NCI-H748 (cell line): Measurements from ENCODE around the gene HSPG2.
A peak's percentile ranks its signal among the peaks of the same experiment; 100 is the strongest.
"Not testable (repeated sequence)": the region's sequence is repeated elsewhere in the genome, so short reads cannot be mapped to it uniquely, and the experiment has no call there.

ENCODE experiments used
- DNase-seq: peaks from one replicate; lab custom pipeline; 2025; ENCODE audit not compliant: unreplicated experiment; lab: John Stamatoyannopoulos, UW

Gene HSPG2

GRCh38 chr1:21937034-21937371, at the start of gene HSPG2:
HSPG2 (minus strand) TSS chr1:21937310; CDS start chr1:21937217, 93 bp downstream.
- peak; percentile 39 for DNase-seq

GRCh38 chr1:21986386-21986785, 49.3 kb upstream of the HSPG2 start:
- not testable (repeated sequence) for DNase-seq

DNA sequence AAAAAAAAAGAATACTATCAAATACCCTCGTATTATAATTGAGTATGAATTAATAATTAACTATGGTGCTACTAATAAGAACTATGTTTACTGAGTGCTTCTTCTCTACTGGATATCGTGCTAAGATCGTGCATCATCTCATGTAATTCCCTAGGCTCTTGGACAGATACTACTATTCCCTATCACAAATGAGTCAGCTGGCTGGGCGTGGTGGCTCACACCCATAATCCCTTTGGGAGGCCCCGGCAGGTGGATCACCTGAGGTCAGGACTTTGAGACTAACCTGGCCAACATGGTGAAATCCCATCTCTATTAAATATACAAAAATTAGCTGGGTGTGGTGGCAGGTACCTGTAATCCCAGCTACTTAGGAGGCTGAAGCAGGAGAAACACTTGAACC, 48.8 kb upstream of the HSPG2 start:
- DNase-seq = not testable (repeated sequence)

GRCh38 chr1:21983539-21983938, 46.4 kb upstream of the HSPG2 start:
- DNase-seq = not testable (repeated sequence)

- DNase-seq = not testable (repeated sequence)
These were observed 45.0 kb upstream of the HSPG2 start for GRCh38 chr1:21982122-21982521.

- not testable (repeated sequence) for DNase-seq
These were observed 44.1 kb upstream of the HSPG2 start for GRCh38 chr1:21981253-21981652.

DNA sequence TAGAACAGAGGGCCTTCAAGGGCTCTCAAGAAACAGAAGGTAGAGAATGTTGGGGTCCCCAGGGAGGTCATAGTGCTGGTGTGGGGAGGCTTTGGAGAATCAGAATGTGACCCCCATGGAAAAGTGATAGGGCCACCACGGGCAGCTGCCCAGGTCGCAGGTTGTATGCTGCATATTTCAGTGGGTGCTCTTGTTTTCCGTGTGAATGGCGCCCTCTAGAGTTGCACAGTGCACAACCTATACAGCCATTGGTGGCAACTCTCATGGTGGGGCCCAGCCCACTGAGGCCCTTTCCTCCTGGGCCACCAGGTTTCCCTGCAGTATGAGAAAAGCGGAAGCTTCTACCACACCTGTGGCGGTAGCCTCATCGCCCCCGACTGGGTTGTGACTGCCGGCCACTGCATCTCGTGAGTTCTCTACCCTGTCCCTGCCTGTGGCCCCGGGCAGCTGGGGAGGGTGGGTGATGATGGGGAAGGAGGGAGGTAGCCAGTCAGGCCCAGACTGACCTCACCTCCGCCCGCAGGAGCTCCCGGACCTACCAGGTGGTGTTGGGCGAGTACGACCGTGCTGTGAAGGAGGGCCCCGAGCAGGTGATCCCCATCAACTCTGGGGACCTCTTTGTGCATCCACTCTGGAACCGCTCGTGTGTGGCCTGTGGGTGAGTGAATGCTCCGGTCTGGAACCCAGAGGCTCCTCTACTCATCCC, 43.6 kb upstream of the HSPG2 start:
- not testable (repeated sequence) for DNase-seq

DNA sequence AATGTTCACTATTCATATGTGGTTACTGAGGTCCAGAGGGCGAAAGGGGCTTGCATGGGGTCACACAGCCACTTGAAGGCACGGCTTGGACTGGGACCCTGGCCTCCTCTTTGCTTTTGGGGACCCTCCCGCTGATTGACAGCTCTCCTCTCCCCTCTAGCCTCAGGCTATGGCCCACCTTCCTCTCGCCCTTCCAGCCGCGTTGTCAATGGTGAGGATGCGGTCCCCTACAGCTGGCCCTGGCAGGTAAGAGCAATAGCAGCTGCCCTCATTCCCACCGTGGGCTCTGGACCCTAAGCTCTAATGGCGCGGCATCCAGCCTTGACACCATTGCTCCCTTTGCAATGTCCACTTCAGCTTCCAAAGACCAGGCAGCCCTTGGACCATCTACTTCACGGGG, 41.1 kb upstream of the HSPG2 start:
- not testable (repeated sequence) for DNase-seq

- not testable (repeated sequence) for DNase-seq
These were observed 39.7 kb upstream of the HSPG2 start, which contains the start of gene CELA3B for GRCh38 chr1:21976703-21977239. CELA3B (plus strand) TSS chr1:21977022; CDS start chr1:21977040, 18 bp downstream.

DNA sequence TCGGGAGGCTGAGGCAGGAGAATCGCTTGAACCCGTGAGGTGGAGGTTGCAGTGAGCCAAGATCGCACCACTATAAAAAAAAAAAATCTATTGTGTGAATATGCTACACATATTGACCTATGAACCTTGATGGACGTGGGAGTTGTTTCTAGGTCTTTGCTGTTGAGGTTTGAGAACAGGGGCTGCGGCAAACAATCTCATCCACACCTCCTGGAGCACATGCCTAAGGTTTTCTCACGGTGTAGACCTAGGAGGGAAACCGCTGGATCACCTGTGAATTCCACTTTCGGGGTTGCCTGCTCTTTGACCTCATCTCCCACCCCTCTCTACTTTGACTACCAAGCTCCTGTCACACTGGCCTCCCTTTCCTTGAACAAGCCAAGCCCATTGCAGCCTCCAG, 38.2 kb upstream of the HSPG2 start:
- DNase-seq = not testable (repeated sequence)

DNA sequence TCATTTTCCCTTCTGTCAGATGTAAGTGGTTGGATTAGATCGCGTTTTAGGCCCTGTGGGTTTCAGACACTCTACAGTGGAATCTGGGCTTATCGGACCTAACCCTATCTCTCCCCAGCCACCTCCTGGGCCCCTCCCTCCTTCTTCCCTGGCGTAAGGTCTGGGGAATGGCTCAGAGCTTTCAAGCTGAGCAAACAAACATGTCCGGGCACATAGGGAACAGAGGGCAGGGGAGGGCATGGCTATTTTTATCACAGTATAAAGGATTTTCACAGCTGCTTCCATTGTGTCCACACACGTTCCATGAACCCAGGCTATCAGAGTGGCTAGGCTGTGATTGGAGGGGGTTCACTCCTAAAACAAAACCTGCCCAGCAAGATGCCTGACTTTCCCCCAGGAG, 37.6 kb upstream of the HSPG2 start:
- DNase-seq = peak; percentile 69

DNA sequence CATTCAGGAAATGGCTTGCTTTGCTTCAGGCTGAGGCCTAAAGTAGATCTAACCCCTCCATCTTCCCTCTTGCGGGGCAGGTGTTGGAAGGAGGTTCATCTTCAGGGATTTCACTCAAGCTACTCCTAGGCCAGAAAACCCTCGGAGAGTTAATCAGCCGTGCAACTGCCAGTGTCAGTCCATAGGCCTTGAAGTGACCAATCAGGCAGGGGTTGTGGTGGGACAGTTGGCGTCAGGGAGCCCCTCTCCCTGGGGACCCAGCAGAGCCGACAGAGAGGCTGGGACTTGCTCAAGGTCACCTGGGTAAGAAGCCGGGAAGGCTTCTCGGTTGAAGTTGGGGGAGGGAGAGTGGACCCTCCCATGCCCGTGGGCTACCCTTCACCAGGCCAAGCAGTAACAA, 36.8 kb upstream of the HSPG2 start:
- not testable (repeated sequence) for DNase-seq

- not testable (repeated sequence) for DNase-seq
These were observed 35.9 kb upstream of the HSPG2 start for GRCh38 chr1:21972973-21973441.

GRCh38 chr1:21970523-21970922, 33.4 kb upstream of the HSPG2 start:
- DNase-seq = not testable (repeated sequence)

- DNase-seq = not testable (repeated sequence)
These were observed 32.0 kb upstream of the HSPG2 start for GRCh38 chr1:21969066-21969465.

- DNase-seq = not testable (repeated sequence)
These were observed 30.1 kb upstream of the HSPG2 start for GRCh38 chr1:21967216-21967615.

DNA sequence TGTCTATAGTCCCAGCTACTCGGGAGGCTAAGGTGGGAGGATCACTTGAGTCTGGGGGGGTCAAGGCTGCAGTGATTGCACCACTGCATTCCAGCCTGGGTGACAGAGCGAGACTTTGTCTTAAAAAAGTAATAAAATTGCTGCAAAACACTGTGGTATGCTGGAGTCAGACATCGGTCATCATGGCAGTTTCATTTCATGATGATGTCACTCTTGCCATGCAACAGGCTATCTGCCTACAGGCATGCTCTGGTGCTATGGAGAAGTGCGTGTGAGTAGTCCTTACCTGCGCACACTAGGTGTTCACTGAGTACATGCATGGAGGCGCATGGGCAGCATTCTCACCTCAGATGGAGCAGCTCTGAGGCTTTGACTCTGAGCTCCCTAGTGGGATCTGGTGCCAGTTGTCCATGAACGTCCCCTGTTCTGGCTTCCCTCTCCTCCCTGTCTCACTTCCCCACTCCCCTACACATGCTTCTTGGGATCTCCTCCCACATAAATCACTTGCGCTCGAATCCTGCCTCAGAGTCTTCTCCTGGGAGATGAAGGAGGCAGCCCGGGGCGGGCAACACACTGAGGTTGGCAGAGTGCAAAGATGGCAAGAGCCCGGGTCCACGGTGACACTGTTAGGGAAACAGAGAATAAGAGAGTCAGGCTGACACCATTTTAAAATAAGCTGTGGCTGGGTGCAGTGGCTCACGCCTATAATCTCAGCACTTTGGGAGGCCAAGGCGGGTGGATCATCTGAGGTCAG, 29.3 kb upstream of the HSPG2 start:
- DNase-seq = no peak

- peak; percentile 56 for DNase-seq
These were observed 26.5 kb upstream of the HSPG2 start for GRCh38 chr1:21963477-21964217.

GRCh38 chr1:21961799-21962198, 24.7 kb upstream of the HSPG2 start:
- DNase-seq = no peak

DNA sequence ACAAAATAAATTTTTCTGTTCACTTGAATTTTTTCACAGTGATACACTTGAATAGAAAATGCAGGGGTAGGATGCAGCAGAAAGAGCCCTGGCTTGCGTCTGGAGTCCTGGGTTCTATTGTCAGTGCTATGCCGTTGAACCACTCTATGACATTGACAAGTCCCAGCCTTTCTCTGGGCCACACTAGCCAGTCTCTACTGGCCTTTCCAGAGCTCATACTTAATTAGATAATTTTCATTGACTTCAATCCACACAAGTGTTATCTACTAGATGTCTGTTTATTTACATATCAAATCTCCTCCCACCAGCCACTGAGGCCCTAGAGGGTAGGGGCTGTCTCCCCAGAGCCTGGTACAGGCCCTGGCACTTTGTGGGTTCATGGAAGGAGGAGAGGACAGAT, 24.2 kb upstream of the HSPG2 start:
- DNase-seq = no peak
